Measurements from ENCODE around the gene HMGXB3.
A peak's percentile ranks its signal among the peaks of the same experiment; 100 is the strongest.

Gene HMGXB3

GRCh38 chr5:150053713-150054392 lies 53.3 kb downstream of the HMGXB3 start:
- no peak for DNase-seq (ENCODE audit: low spot score)

GRCh38 chr5:150054569-150054968 lies 54.0 kb downstream of the HMGXB3 start:
- DNase-seq (ENCODE audit: low spot score), result no peak

- DNase-seq (ENCODE audit: low spot score), result no peak
Observed at GRCh38 chr5:150055326-150056074, 55.0 kb downstream of the HMGXB3 start.

- no peak for DNase-seq (ENCODE audit: low spot score)
Observed at GRCh38 chr5:150056075-150056443, 55.5 kb downstream of the HMGXB3 start.

- DNase-seq (ENCODE audit: low spot score), result no peak
Observed at GRCh38 chr5:150057052-150057451, 56.5 kb downstream of the HMGXB3 start.

- no peak for DNase-seq (ENCODE audit: low spot score)
Observed at GRCh38 chr5:150057511-150057910, 57.0 kb downstream of the HMGXB3 start.

- no peak for DNase-seq (ENCODE audit: low spot score)
Observed at GRCh38 chr5:150057996-150058395, 57.5 kb downstream of the HMGXB3 start.

GRCh38 chr5:150058480-150059126 lies 58.1 kb downstream of the HMGXB3 start:
- DNase-seq (ENCODE audit: low spot score), result peak; percentile 73

- no peak for DNase-seq (ENCODE audit: low spot score)
Observed at GRCh38 chr5:150059623-150060022, 59.1 kb downstream of the HMGXB3 start.

GRCh38 chr5:150060471-150060870 lies 59.9 kb downstream of the HMGXB3 start:
- DNase-seq (ENCODE audit: low spot score), result no peak

- DNase-seq (ENCODE audit: low spot score), result no peak
Observed at GRCh38 chr5:150061538-150061995, 61.0 kb downstream of the HMGXB3 start.

GRCh38 chr5:150062216-150062922 lies 61.8 kb downstream of the HMGXB3 start:
- no peak for DNase-seq (ENCODE audit: low spot score)

GRCh38 chr5:150063638-150064037 lies 63.1 kb downstream of the HMGXB3 start:
- DNase-seq (ENCODE audit: low spot score), result no peak

- no peak for DNase-seq (ENCODE audit: low spot score)
Observed at GRCh38 chr5:150064681-150065220, 64.2 kb downstream of the HMGXB3 start.

GRCh38 chr5:150065346-150065745 lies 64.8 kb downstream of the HMGXB3 start:
- peak; percentile 38 for DNase-seq (ENCODE audit: low spot score)

GRCh38 chr5:150065886-150066285 lies 65.3 kb downstream of the HMGXB3 start:
- no peak for DNase-seq (ENCODE audit: low spot score)

GRCh38 chr5:150066436-150066835 lies 65.9 kb downstream of the HMGXB3 start:
- no peak for DNase-seq (ENCODE audit: low spot score)

GRCh38 chr5:150066901-150067396 lies 66.4 kb downstream of the HMGXB3 start:
- no peak for DNase-seq (ENCODE audit: low spot score)

GRCh38 chr5:150067405-150067960 lies 66.9 kb downstream of the HMGXB3 start:
- DNase-seq (ENCODE audit: low spot score), result no peak

- no peak for DNase-seq (ENCODE audit: low spot score)
Observed at GRCh38 chr5:150068071-150068470, 67.5 kb downstream of the HMGXB3 start.

- DNase-seq (ENCODE audit: low spot score), result no peak
Observed at GRCh38 chr5:150068472-150068871, 67.9 kb downstream of the HMGXB3 start.
